ENCODE results near the gene HLA-DQB2.
"Not testable (repeated sequence)": the region's sequence is repeated elsewhere in the genome, so short reads cannot be mapped to it uniquely, and the experiment has no call there.

GRCh38 chr6:32782923-32783322, 19.6 kb upstream of the HLA-DQB2 start:
- TF ChIP-seq, protein P1, sequence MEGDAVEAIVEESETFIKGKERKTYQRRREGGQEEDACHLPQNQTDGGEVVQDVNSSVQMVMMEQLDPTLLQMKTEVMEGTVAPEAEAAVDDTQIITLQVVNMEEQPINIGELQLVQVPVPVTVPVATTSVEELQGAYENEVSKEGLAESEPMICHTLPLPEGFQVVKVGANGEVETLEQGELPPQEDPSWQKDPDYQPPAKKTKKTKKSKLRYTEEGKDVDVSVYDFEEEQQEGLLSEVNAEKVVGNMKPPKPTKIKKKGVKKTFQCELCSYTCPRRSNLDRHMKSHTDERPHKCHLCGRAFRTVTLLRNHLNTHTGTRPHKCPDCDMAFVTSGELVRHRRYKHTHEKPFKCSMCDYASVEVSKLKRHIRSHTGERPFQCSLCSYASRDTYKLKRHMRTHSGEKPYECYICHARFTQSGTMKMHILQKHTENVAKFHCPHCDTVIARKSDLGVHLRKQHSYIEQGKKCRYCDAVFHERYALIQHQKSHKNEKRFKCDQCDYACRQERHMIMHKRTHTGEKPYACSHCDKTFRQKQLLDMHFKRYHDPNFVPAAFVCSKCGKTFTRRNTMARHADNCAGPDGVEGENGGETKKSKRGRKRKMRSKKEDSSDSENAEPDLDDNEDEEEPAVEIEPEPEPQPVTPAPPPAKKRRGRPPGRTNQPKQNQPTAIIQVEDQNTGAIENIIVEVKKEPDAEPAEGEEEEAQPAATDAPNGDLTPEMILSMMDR (IDR thresholded peaks at IDR 0.05; ENCODE audit: low read depth, low read length): not testable (repeated sequence)
- TF ChIP-seq EZH2phosphoT487 (IDR thresholded peaks at IDR 0.05; ENCODE audit: low read depth): not testable (repeated sequence)

All from OCI-LY3 (cell line).